Measurements from ENCODE around the gene PIP4K2C. TPM values are rescaled to one million over a fixed set of nuclear protein-coding genes. Genes with fewer than 3 reads are reported as not detected.
"Not testable (repeated sequence)": the region's sequence is repeated elsewhere in the genome, so short reads cannot be mapped to it uniquely, and the experiment has no call there.

PIP4K2C gene
- total and polyA plus RNA-seq, 10 of the 15 experiments (the other 5 are each of a cell fraction or from before 2014, with no cell fraction given) = 4.8 to 25.1 (median 14.9) TPM

GRCh38 chr12:57641699-57642442 lies 50.9 kb downstream of the PIP4K2C start (continued):
- no peak for TF ChIP-seq ZNF217 (IDR thresholded peaks at IDR 0.05)

- in situ Hi-C loops (cut with MboI); H3K4me3 ChIP-seq; BruUV-seq (replicated peaks); H3K9ac ChIP-seq (ENCODE audit: control insufficient read depth, insufficient read depth, low read length); intact Hi-C loops (cut with micrococcal nuclease; ENCODE audit: unreplicated experiment); FAIRE-seq; H3K27me3 ChIP-seq (replicated peaks in 1 of 2; ENCODE audit: control insufficient read depth in 2 of 2, insufficient read depth in 2 of 2, low read length in 1 of 2); DNase-seq (ENCODE audit: low read depth, low spot score); CTCF ChIA-PET; H3K36me3 ChIP-seq (ENCODE audit: control insufficient read depth in 2 of 2, insufficient read depth in 2 of 2, low read length in 1 of 2); POLR2A ChIA-PET; H3K79me2 ChIP-seq (ENCODE audit: control insufficient read depth, insufficient read depth, low read length); RAD21 ChIA-PET (ENCODE audit: unreplicated experiment); H3K9me3 ChIP-seq (replicated peaks; ENCODE audit: control insufficient read depth, insufficient read depth, low read length); H2AFZ ChIP-seq (ENCODE audit: control insufficient read depth, low read depth, low read length); ATAC-seq; H4K20me1 ChIP-seq (ENCODE audit: control insufficient read depth, insufficient read depth); H3K4me2 ChIP-seq (ENCODE audit: control insufficient read depth, insufficient read depth); H3K4me1 ChIP-seq (ENCODE audit: control insufficient read depth, insufficient read depth, low read length); H3K27ac ChIP-seq (ENCODE audit: control insufficient read depth, insufficient read depth): not testable (repeated sequence)
- 80% methylated on average over 12 of the region's 13 CpGs for WGBS (ENCODE audit: insufficient coverage, insufficient replicate concordance, low lambda C conversion rate, missing lambda C conversion rate)
- SMC1A ChIA-PET (ENCODE audit: uncharacterized antibody, unreplicated experiment) = interaction anchor here (1.5 kb wide), 1 partner anchor 10 kb away, joined by 4 read pairs; no protein-coding TSS in a partner anchor
These were observed 55.1 kb downstream of the PIP4K2C start for GRCh38 chr12:57645990-57646658.

- RAD21 ChIA-PET (ENCODE audit: unreplicated experiment); in situ Hi-C loops (cut with MboI); ATAC-seq; POLR2A ChIA-PET; SMC1A ChIA-PET (ENCODE audit: uncharacterized antibody, unreplicated experiment); H3K9ac ChIP-seq (ENCODE audit: control insufficient read depth, insufficient read depth, low read length); H3K4me2 ChIP-seq (ENCODE audit: control insufficient read depth, insufficient read depth); BruUV-seq (replicated peaks); H3K27ac ChIP-seq (ENCODE audit: control insufficient read depth, insufficient read depth); H3K9me3 ChIP-seq (replicated peaks; ENCODE audit: control insufficient read depth, insufficient read depth, low read length); H2AFZ ChIP-seq (ENCODE audit: control insufficient read depth, low read depth, low read length); FAIRE-seq; H4K20me1 ChIP-seq (ENCODE audit: control insufficient read depth, insufficient read depth); H3K36me3 ChIP-seq (ENCODE audit: control insufficient read depth in 2 of 2, insufficient read depth in 2 of 2, low read length in 1 of 2); intact Hi-C loops (cut with micrococcal nuclease; ENCODE audit: unreplicated experiment); H3K79me2 ChIP-seq (ENCODE audit: control insufficient read depth, insufficient read depth, low read length); H3K27me3 ChIP-seq (replicated peaks in 1 of 2; ENCODE audit: control insufficient read depth in 2 of 2, insufficient read depth in 2 of 2, low read length in 1 of 2); H3K4me3 ChIP-seq; H3K4me1 ChIP-seq (ENCODE audit: control insufficient read depth, insufficient read depth, low read length); CTCF ChIA-PET; DNase-seq (ENCODE audit: low read depth, low spot score): not testable (repeated sequence)
- 76% methylated on average over 8 of the region's 15 CpGs for WGBS (ENCODE audit: insufficient coverage, insufficient replicate concordance, low lambda C conversion rate, missing lambda C conversion rate)
These were observed 55.7 kb downstream of the PIP4K2C start for GRCh38 chr12:57646659-57647049.

Other genes starting within 250 kb of the PIP4K2C start
Only the 7 nearest of the 23 such genes appear.
- gene DDIT3, start 70.7 kb upstream of the PIP4K2C start, total RNA-seq (2014; rRNA removed) = 9.7 and 9.8 TPM in 2 replicates
- gene DDIT3, start 70.7 kb upstream of the PIP4K2C start, total RNA-seq (2014; rRNA removed; fragmentation: Illumina TruSeq; extraction: Trizol) = 10.4 and 12.2 TPM in 2 replicates
- 8.2 and 9.2 TPM in 2 replicates for gene DDIT3, start 70.7 kb upstream of the PIP4K2C start, total RNA-seq (2021)
- 23.6 and 25.0 TPM in 2 replicates for gene DDIT3, start 70.7 kb upstream of the PIP4K2C start, polyA plus RNA-seq (2011; rRNA removed)
- 10.9 and 13.4 TPM in 2 replicates for gene DDIT3, start 70.7 kb upstream of the PIP4K2C start, polyA plus RNA-seq (2014; fragmentation: Illumina TruSeq; extraction: Trizol)
- 10 to 100 TPM; 26.8 to 28.9 TPM for gene DDIT3, start 70.7 kb upstream of the PIP4K2C start, polyA plus RNA-seq (2014; fragmentation: Nextera tagmentation; extraction: Ambion mirVana)
- gene DDIT3, start 70.7 kb upstream of the PIP4K2C start, polyA plus RNA-seq (2014; rRNA removed) = 9.9 and 10.1 TPM in 2 replicates
- gene DDIT3, start 70.7 kb upstream of the PIP4K2C start, polyA plus RNA-seq (2016; fragmentation: Nextera tagmentation; extraction: Ambion mirVana) = 10 to 100 TPM; 20.0 to 21.7 TPM
- gene MBD6, start 68.4 kb upstream of the PIP4K2C start, total RNA-seq (2014; rRNA removed) = 3.1 and 4.6 TPM in 2 replicates
- 3.5 and 3.7 TPM in 2 replicates for gene MBD6, start 68.4 kb upstream of the PIP4K2C start, total RNA-seq (2014; rRNA removed; fragmentation: Illumina TruSeq; extraction: Trizol)
- gene MBD6, start 68.4 kb upstream of the PIP4K2C start, total RNA-seq (2021) = 41.5 and 52.7 TPM in 2 replicates
- gene MBD6, start 68.4 kb upstream of the PIP4K2C start, polyA plus RNA-seq (2011; rRNA removed) = 2.0 and 3.8 TPM in 2 replicates
- gene MBD6, start 68.4 kb upstream of the PIP4K2C start, polyA plus RNA-seq (2014; fragmentation: Illumina TruSeq; extraction: Trizol) = 5.9 and 12.7 TPM in 2 replicates
- 1 to 10 TPM; 1.5 to 5.5 TPM for gene MBD6, start 68.4 kb upstream of the PIP4K2C start, polyA plus RNA-seq (2014; fragmentation: Nextera tagmentation; extraction: Ambion mirVana)
- gene MBD6, start 68.4 kb upstream of the PIP4K2C start, polyA plus RNA-seq (2014; rRNA removed) = 20.2 and 24.3 TPM in 2 replicates
- 1 to 10 TPM; 8.1 to 8.6 TPM for gene MBD6, start 68.4 kb upstream of the PIP4K2C start, polyA plus RNA-seq (2016; fragmentation: Nextera tagmentation; extraction: Ambion mirVana)
- gene DCTN2, start 44.0 kb upstream of the PIP4K2C start, total RNA-seq (2014; rRNA removed) = 80.8 and 115 TPM in 2 replicates
- 81.4 and 83.9 TPM in 2 replicates for gene DCTN2, start 44.0 kb upstream of the PIP4K2C start, total RNA-seq (2014; rRNA removed; fragmentation: Illumina TruSeq; extraction: Trizol)
- 87.3 and 87.4 TPM in 2 replicates for gene DCTN2, start 44.0 kb upstream of the PIP4K2C start, total RNA-seq (2021)
- gene DCTN2, start 44.0 kb upstream of the PIP4K2C start, polyA plus RNA-seq (2011; rRNA removed) = 85.1 and 88.9 TPM in 2 replicates
- 139 and 171 TPM in 2 replicates for gene DCTN2, start 44.0 kb upstream of the PIP4K2C start, polyA plus RNA-seq (2014; fragmentation: Illumina TruSeq; extraction: Trizol)
- gene DCTN2, start 44.0 kb upstream of the PIP4K2C start, polyA plus RNA-seq (2014; fragmentation: Nextera tagmentation; extraction: Ambion mirVana) = 10 to 100 TPM; 32.3 to 60.7 TPM
- gene DCTN2, start 44.0 kb upstream of the PIP4K2C start, polyA plus RNA-seq (2014; rRNA removed) = 113 TPM in 2 replicates
- 100 to 1,000 TPM; 115 to 117 TPM for gene DCTN2, start 44.0 kb upstream of the PIP4K2C start, polyA plus RNA-seq (2016; fragmentation: Nextera tagmentation; extraction: Ambion mirVana)
- gene KIF5A, start 41.1 kb upstream of the PIP4K2C start, total RNA-seq (2014; rRNA removed) = 1.0 and 1.1 TPM in 2 replicates
- gene KIF5A, start 41.1 kb upstream of the PIP4K2C start, total RNA-seq (2014; rRNA removed; fragmentation: Illumina TruSeq; extraction: Trizol) = 1.1 and 1.3 TPM in 2 replicates
- gene KIF5A, start 41.1 kb upstream of the PIP4K2C start, total RNA-seq (2021) = 2.2 and 2.9 TPM in 2 replicates
- 0.48 and 0.56 TPM in 2 replicates for gene KIF5A, start 41.1 kb upstream of the PIP4K2C start, polyA plus RNA-seq (2011; rRNA removed)
- gene KIF5A, start 41.1 kb upstream of the PIP4K2C start, polyA plus RNA-seq (2014; fragmentation: Illumina TruSeq; extraction: Trizol) = 2.0 and 2.2 TPM in 2 replicates
- under 1 TPM; 0.35 to 0.44 TPM for gene KIF5A, start 41.1 kb upstream of the PIP4K2C start, polyA plus RNA-seq (2014; fragmentation: Nextera tagmentation; extraction: Ambion mirVana)
- 1.7 and 2.0 TPM in 2 replicates for gene KIF5A, start 41.1 kb upstream of the PIP4K2C start, polyA plus RNA-seq (2014; rRNA removed)
- gene KIF5A, start 41.1 kb upstream of the PIP4K2C start, polyA plus RNA-seq (2016; fragmentation: Nextera tagmentation; extraction: Ambion mirVana) = under 1 TPM; 0.69 to 0.92 TPM
- gene DTX3, start 13.6 kb downstream of the PIP4K2C start, total RNA-seq (2014; rRNA removed) = 7.8 and 11.1 TPM in 2 replicates
- gene DTX3, start 13.6 kb downstream of the PIP4K2C start, total RNA-seq (2014; rRNA removed; fragmentation: Illumina TruSeq; extraction: Trizol) = 5.2 and 6.0 TPM in 2 replicates
- gene DTX3, start 13.6 kb downstream of the PIP4K2C start, total RNA-seq (2021) = 9.6 and 10.5 TPM in 2 replicates
- gene DTX3, start 13.6 kb downstream of the PIP4K2C start, polyA plus RNA-seq (2011; rRNA removed) = 3.8 and 6.0 TPM in 2 replicates
- gene DTX3, start 13.6 kb downstream of the PIP4K2C start, polyA plus RNA-seq (2014; fragmentation: Illumina TruSeq; extraction: Trizol) = 6.1 and 9.2 TPM in 2 replicates
- 1 to 10 TPM; 1.1 to 2.1 TPM for gene DTX3, start 13.6 kb downstream of the PIP4K2C start, polyA plus RNA-seq (2014; fragmentation: Nextera tagmentation; extraction: Ambion mirVana)
- gene DTX3, start 13.6 kb downstream of the PIP4K2C start, polyA plus RNA-seq (2014; rRNA removed) = 13.6 and 14.9 TPM in 2 replicates
- 1 to 10 TPM; 2.3 to 3.0 TPM for gene DTX3, start 13.6 kb downstream of the PIP4K2C start, polyA plus RNA-seq (2016; fragmentation: Nextera tagmentation; extraction: Ambion mirVana)
- gene ARHGEF25, start 20.2 kb downstream of the PIP4K2C start, total RNA-seq (2014; rRNA removed) = 0.56 and 1.1 TPM in 2 replicates
- gene ARHGEF25, start 20.2 kb downstream of the PIP4K2C start, total RNA-seq (2014; rRNA removed; fragmentation: Illumina TruSeq; extraction: Trizol) = 0.40 and 1.5 TPM in 2 replicates
- gene ARHGEF25, start 20.2 kb downstream of the PIP4K2C start, total RNA-seq (2021) = 1.5 and 1.7 TPM in 2 replicates
- gene ARHGEF25, start 20.2 kb downstream of the PIP4K2C start, polyA plus RNA-seq (2011; rRNA removed) = 2.5 and 4.5 TPM in 2 replicates
- 2.7 TPM in 2 replicates for gene ARHGEF25, start 20.2 kb downstream of the PIP4K2C start, polyA plus RNA-seq (2014; fragmentation: Illumina TruSeq; extraction: Trizol)
- under 1 TPM in 1 of 2 experiments, not detected in 1; 0.08 TPM for gene ARHGEF25, start 20.2 kb downstream of the PIP4K2C start, polyA plus RNA-seq (2014; fragmentation: Nextera tagmentation; extraction: Ambion mirVana)
- gene ARHGEF25, start 20.2 kb downstream of the PIP4K2C start, polyA plus RNA-seq (2014; rRNA removed) = 1.1 and 1.2 TPM in 2 replicates
- not detected for gene ARHGEF25, start 20.2 kb downstream of the PIP4K2C start, polyA plus RNA-seq (2016; fragmentation: Nextera tagmentation; extraction: Ambion mirVana)
- gene B4GALNT1, start 42.0 kb downstream of the PIP4K2C start, total RNA-seq (2014; rRNA removed) = 0.06 TPM in 1 of 2 replicates, not detected in the other
- gene B4GALNT1, start 42.0 kb downstream of the PIP4K2C start, total RNA-seq (2014; rRNA removed; fragmentation: Illumina TruSeq; extraction: Trizol) = 0.05 TPM in 1 of 2 replicates, not detected in the other
- 0.08 and 0.38 TPM in 2 replicates for gene B4GALNT1, start 42.0 kb downstream of the PIP4K2C start, total RNA-seq (2021)
- 0.14 and 0.17 TPM in 2 replicates for gene B4GALNT1, start 42.0 kb downstream of the PIP4K2C start, polyA plus RNA-seq (2011; rRNA removed)
- gene B4GALNT1, start 42.0 kb downstream of the PIP4K2C start, polyA plus RNA-seq (2014; fragmentation: Illumina TruSeq; extraction: Trizol) = 0.01 TPM in 1 of 2 replicates, not detected in the other
- not detected for gene B4GALNT1, start 42.0 kb downstream of the PIP4K2C start, polyA plus RNA-seq (2014; fragmentation: Nextera tagmentation; extraction: Ambion mirVana)
- gene B4GALNT1, start 42.0 kb downstream of the PIP4K2C start, polyA plus RNA-seq (2014; rRNA removed) = 0.03 and 0.17 TPM in 2 replicates
- under 1 TPM; 0.12 to 0.24 TPM for gene B4GALNT1, start 42.0 kb downstream of the PIP4K2C start, polyA plus RNA-seq (2016; fragmentation: Nextera tagmentation; extraction: Ambion mirVana)